HL-60/S4 treated with phorbol 12-myristate 13-acetate at 8.2 ng/mL for 4 days and 3 days (cell line): ENCODE measurements around the gene TMEM132A.

Experiments used
- in situ Hi-C: fragments of 300-500 bp; cut with MboI; formaldehyde crosslinking; loops from 2 replicates; pipeline ENCODE4 v1.15.0; 2022; ENCODE audit warnings: low sequenced_read_pairs

The TMEM132A gene, protein sequence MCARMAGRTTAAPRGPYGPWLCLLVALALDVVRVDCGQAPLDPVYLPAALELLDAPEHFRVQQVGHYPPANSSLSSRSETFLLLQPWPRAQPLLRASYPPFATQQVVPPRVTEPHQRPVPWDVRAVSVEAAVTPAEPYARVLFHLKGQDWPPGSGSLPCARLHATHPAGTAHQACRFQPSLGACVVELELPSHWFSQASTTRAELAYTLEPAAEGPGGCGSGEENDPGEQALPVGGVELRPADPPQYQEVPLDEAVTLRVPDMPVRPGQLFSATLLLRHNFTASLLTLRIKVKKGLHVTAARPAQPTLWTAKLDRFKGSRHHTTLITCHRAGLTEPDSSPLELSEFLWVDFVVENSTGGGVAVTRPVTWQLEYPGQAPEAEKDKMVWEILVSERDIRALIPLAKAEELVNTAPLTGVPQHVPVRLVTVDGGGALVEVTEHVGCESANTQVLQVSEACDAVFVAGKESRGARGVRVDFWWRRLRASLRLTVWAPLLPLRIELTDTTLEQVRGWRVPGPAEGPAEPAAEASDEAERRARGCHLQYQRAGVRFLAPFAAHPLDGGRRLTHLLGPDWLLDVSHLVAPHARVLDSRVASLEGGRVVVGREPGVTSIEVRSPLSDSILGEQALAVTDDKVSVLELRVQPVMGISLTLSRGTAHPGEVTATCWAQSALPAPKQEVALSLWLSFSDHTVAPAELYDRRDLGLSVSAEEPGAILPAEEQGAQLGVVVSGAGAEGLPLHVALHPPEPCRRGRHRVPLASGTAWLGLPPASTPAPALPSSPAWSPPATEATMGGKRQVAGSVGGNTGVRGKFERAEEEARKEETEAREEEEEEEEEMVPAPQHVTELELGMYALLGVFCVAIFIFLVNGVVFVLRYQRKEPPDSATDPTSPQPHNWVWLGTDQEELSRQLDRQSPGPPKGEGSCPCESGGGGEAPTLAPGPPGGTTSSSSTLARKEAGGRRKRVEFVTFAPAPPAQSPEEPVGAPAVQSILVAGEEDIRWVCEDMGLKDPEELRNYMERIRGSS

DNA sequence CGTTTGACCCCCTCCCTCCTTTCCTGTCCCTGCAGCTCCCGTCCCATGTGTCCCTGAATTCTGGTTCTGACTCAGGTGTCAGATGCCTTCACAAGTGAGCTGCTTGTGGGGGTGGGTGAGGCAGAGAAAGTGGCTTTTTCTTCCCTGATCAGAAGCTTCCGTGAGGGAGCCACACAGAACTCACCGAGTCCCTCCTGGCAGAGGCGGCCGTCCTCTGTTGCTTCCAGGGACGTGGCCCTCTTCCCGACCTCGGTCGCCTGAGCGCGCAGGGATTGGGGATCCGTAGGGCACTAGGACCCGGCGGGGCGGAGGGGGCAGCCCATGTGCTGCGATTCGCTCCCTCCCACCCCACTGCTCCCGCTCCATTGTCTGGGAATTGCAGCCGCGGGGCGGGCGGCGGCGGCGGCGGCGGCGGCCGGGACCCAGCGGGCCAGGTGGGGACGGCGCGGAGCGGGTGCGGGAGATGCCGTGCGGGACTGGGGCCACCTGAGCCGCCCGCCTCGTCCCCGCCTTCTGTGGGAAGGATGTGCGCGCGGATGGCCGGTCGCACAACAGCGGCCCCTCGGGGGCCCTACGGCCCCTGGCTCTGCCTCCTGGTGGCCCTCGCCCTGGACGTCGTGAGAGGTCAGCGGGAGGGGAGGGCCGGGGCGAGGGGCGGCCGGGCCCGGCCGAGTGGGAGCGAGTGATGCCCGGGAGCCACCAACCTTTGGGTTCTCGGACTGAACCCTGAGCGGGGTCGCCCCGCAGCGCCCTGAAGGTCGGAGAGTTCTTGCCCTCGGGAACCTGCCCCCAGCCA, at the start of gene TMEM132A:
Gene TMEM132A, plus strand, starts transcription at position 351 of the 796 bp plus-strand sequence. Its CDS starts 174 bp downstream, at position 525.
- in situ Hi-C loops = no loop called here

DNA sequence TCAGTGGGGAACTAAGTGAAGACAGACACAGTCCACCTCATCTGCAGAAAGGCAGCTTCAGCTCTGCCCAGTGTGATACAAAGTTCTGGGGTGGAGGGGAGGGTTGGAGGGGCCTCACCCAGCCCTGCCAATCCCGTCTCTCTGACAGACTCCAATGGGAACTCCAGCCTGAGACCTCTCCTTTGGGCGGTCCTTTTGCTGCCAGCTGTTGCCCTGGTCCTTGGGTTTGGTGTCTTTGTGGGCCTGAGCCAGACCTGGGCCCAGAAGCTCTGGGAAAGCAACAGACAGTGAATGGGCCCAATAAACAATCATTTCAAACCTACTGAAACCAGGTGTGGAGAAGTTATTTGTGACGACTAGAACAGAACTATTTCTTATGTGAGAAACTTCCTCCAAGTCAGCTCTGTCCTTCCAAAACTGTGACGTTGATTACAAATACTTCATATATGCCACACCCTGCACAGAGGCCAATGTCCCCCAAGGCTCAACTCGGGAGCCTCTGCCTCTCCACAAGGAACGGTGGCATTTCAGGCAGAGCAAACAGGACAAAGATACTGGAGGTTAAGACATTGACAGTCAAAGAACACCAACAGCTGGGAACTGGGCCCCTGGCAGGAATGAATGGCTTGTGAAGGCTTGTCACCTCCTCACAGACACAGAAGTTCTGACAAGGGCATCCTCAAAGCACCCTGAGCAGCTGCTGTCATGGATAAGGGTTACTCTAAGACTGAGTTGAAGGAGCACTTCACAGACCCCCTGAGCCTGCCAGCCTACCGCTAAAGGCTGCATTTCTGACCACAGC, 48.7 kb upstream of the TMEM132A start:
- in situ Hi-C loops = no loop called here

GRCh38 chr11:60876168-60876485, 48.1 kb upstream of the TMEM132A start:
- in situ Hi-C loops = no loop called here

DNA sequence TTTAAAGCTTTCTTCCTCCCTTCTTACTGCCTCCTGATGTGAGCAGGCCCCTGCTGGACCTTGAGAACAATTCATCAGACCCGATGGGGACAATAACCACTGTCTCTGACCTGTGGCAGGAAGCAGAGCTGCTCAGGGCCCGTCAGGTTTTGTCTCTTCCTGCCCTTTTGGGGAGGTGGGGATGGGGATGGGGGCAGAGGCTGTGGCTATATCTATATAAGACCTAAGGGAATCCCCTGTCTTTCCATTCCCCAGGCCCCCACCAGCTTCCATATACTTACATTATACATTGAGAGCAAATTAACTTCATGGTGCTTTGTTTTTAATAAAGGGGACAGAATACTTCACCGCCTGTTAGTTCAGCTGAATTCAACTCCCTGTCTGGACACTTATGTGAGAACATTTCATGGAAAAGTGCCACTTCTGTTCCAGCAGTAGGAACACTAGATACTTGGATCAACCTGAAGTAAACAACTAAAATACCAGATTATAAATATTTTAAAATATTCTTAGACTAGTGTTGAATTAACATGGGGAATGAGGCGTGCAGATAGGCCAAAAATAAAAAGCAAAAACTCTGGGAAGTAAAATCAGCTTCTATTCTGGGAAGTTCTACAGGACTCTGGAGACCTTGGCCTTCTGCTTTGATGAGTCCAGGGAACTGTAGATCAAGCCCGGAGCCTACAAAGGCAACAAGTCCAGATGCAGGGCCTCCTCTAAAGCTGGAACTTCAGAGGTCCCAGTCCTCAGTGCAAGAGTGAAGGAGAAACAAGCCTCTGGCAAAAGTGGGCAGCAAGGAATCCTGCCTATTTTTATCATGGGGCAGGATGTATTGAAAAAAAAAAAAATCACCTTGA, 45.8 kb upstream of the TMEM132A start:
- in situ Hi-C loops = no loop called here

DNA sequence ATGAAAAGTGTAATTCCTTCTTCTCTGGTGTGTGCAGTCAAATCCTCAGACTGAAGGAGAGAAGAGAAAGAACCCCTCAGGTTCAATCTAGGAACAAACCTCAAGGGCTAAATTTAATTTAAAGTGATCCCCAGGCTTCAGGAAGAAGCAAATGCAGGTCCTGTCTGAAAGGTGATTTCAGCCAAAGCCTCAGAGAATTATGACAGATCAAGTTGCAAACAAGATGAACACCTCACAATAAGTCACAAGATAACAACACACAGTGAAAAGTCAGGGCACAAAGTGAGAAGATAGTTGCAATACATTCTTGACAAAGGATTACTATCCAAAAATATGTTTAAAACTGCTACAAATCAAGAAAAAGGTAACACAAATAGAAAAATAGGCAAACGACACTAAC, 45.2 kb upstream of the TMEM132A start:
- in situ Hi-C loops = no loop called here

GRCh38 chr11:60879971-60880588, 44.2 kb upstream of the TMEM132A start:
- in situ Hi-C loops = no loop called here

DNA sequence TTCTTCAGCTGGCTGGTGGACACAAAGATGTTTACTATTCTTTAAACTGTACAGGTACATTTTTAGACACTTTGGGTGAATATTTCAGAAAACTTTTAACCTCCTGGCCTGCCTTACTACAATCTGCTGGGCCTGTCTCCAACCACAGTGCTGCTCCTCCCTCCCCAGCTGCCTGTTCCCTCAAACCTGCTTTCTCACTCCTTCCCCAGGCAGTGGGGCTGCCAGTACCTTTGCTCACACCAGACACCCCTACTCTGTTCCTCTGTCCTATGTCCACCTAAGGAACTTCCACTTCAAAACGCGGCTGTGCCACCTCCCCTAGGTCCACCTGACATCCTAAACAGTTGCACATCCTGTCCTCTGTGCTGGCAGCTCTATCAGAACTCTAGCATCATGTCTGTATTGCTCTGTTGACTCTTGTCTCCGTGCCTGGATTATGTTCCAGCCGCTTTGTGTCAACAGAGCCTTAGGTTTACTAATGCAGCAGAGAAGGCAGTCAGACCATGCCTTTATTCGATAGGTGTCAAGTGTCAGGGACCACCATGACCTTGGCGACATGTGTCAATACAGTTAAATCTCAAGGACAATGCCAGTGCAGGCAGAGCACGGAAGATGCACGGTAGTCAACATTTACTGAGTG, 43.5 kb upstream of the TMEM132A start:
- in situ Hi-C loops = no loop called here

GRCh38 chr11:60887556-60887955, 36.7 kb upstream of the TMEM132A start:
- in situ Hi-C loops = no loop called here

GRCh38 chr11:60889869-60890311, 34.4 kb upstream of the TMEM132A start:
- in situ Hi-C loops = no loop called here

GRCh38 chr11:60890696-60891095, 33.6 kb upstream of the TMEM132A start:
- in situ Hi-C loops = no loop called here

DNA sequence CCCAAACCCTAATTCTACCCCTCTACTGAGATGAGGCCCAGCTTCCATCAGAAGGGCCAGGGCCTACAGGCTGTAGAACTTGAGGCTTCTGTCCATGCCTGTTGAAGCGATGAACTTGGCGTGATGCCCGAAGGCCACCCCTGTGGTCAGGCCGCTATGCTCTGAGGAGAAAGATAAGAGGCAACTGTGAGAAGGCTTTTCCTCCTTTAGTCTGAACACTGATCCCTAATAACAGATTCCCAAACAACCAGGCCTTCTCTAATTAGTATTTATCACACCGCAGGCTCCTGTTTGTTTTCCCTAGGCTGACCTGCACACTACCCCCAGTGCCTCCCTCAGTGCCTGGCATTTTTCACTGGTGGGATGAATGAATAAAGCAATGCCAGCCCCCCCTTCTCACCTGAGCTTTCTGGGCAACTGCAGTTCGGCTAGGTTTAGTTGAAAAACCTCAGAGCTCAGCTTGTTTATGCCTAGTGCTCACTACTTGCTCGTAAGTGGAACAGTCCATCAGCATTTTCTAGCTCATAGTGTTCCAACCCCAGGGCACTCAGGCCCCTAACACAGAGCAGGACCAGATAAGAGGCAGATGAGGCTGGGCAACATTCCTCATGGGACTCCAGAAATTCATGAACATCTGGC, 33.0 kb upstream of the TMEM132A start:
- in situ Hi-C loops = no loop called here

- in situ Hi-C loops = no loop called here
These were observed 28.6 kb upstream of the TMEM132A start for GRCh38 chr11:60895687-60896086.

DNA sequence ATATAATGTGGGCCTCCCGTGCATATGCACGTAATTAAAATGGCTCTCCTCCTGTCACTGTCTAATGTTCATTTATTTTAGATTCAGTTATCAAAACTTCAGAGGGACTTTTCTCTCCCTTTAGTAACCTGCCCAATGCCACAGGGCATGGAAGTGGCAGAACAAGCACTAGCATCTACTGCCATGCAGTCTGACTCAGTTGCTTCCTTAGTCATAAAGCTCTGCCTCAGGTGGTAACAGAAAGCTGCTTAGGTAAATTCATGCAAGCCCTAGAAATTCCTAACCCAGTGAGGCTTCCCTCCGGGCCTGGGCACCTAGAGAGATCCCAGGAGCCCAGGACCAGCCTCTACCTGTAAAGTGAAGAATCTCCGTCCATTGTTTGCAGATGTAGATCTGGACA, 26.8 kb upstream of the TMEM132A start:
- in situ Hi-C loops = no loop called here

DNA sequence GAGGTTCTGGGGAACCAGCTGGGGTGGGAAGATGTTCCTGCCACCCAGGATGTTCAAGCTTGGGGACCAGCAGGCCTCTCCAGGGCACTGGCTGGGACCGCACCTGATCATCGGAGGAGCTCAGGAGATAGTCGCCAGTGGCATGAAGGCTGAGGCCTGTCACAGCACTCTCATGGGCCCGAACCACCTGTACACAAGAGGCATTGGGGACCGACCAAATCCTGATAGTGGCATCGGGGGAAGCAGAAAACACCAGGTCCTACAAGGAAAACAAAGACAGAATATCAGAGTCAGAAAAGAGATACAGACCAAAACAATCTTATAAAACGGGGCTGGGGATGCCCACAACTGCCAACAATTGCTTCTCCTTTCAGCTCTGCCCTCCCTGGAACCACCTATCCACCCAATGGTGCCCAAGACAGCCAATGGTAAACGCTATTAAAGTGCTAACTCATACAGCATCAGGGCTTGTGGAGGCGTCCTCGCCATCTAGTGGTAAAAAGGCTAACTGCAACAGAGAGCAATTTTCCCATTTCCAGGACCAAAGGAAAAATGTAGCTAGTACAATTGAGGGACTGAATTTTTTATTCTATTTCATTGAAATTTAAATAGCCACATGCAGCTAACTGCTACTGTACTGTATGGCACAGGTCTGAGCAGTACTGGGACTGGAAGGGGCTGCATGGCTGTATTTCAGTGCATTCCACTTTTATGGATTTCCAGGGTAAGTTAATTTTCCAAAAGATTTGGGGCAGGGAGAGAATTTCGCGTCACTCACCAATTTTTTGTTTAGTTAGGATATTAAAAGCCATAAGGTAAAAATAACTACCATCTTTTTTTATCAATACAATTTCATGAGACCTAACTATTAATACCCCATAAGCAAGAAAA, 25.0 kb upstream of the TMEM132A start:
- in situ Hi-C loops = no loop called here

GRCh38 chr11:60899977-60900376, 24.3 kb upstream of the TMEM132A start:
- in situ Hi-C loops = no loop called here

DNA sequence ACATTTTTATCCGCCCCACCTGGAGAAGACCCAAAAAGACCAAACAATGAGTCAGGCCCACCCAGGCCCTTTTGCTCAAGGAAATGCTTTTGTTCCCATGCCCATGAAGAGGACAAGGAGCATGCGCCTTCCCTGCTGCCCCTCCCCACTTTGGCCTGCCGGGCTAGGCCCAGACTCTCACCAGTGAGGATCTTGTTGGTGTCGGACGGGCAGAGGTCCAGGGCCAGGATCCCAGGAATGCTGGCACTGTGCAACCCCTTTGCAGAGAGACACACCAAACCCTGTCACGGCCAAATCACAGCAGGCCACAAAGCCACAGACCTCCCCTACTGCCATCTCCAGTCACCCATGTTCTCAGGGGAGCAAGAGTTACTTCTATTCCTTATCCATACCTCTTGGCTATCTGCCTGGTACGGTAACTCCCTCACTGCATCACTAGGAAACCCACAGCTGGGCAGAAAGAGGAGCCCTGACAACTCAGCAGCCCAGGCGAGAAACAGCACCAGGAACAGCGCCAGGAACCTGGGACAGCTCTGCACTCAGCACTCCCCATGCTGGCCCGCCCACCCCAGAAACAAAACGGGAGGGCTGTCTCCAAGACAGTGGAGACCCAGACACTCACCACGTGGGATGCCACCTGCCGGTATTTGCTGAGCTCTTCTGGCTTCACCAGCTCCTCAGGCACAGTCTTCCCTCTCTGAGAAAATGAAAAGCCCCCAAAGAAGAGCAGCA, 23.4 kb upstream of the TMEM132A start:
- in situ Hi-C loops = no loop called here
